Lung microvascular endothelial cell (primary cell): Measurements from ENCODE around the gene KANK3. TPM values are rescaled to one million over a fixed set of nuclear protein-coding genes. Genes with fewer than 3 reads are reported as not detected.
"Not testable (repeated sequence)": the region's sequence is repeated elsewhere in the genome, so short reads cannot be mapped to it uniquely, and the experiment has no call there.

Source experiments
- DNase-seq, 2 donors: peaks; one replicate each; pipeline versions ENCODE4 v3.0.0 to v3.0.0-alpha.2; 2010; ENCODE audit warnings: low read depth in 2 of 2
- total RNA-seq: library from RNA; depleted of rRNA; stranded (reverse); fragments of >200 nt; gene quantifications from 2 replicates; pipeline ENCODE4 v1.2.1, GENCODE V29; 2014

KANK3 gene
- 55.8 and 148 TPM in 2 replicates for total RNA-seq

DNA sequence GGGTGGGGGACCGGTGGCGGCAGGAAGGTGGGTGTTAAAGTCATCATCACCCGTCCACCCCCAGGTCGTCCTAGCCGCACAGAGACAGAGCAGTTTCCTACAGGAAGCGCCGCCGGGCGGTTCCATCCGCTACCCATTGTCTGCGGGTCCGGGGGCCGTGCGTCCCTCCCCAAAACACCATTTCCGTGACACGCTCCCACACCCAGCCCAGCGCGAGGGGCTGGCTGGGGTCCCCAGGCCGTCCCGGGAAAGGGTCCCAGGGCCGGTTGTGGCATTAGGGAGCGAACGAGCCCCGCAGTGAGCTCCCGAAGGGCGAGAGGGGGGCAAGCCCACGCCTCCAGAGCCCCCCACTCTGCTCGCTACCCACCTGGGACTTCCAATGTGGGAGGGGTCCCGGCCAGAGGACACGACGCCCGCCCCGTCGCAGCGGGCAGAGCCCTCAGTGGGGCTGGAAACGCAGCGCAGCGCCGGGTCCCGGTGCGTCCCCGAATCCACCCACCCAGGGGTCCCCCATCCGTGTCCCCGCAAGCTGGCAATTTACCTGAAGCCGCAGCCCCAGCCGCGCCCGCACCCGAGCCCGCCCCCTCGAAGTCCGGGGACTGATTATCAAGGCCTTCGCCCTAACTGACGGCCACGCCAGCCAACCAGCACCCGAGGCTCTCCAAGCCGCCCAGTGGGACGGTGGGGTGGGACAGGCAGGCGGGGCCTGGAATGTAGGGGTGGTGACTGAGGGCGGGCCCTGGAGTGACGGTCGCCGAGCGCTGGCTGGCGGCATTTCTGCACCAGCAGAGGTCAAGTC is at the start of gene KANK3:
Gene KANK3, minus strand, starts transcription at position 579 of the 799 bp plus-strand sequence. CDS start 5,434 bp downstream, outside the sequence.
- peak; percentile 99 for DNase-seq

GRCh38 chr19:8392017-8392591 is 49.0 kb upstream of the KANK3 start:
- DNase-seq: peak; percentile 53 to 54

GRCh38 chr19:8391198-8392016 is 48.3 kb upstream of the KANK3 start:
- no peak for DNase-seq

- peak; percentile 96 to 97 for DNase-seq
Observed at GRCh38 chr19:8390617-8390981, 47.5 kb upstream of the KANK3 start.

DNA sequence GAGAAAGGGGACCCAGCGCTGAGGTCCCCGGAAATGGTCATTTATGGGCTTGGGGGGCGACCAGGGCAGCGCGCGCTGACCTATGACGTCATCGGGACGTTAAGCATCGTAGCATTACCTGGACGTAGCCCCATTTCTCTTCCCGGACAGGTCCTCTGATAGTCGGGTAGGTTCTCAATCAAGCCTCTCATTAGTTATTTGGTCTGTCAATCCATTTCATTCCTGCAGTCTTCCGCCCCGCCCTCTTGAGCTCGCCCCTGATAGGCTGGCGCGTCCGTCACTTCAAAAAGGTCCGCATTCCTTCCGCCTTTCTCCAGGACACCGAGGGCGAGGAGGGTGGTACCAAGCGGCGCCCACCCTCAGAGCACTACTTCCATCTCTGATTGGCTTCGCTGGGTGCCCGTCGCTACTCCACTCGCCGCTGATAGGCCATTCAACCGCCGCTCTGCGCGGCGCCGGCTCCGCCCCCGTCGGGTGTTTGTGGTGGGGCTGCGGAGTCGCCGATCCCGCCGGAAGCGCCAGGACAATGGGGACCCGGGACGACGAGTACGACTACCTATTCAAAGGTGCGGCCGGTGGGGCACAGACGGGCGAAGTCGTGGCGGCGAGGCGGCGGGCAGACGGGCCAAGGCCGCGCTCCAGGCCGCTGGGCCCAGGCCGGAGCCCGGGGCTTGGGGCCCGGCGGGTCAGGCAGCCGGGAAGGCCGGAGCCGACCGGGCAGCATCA is 47.0 kb upstream of the KANK3 start, which contains the start of gene RAB11B:
Gene RAB11B, plus strand, starts transcription at position 470 of the 726 bp plus-strand sequence. Its CDS starts 57 bp downstream, at position 527.
- DNase-seq: peak; percentile 100

- DNase-seq: no peak
Observed at GRCh38 chr19:8388612-8388958, 45.5 kb upstream of the KANK3 start.

DNA sequence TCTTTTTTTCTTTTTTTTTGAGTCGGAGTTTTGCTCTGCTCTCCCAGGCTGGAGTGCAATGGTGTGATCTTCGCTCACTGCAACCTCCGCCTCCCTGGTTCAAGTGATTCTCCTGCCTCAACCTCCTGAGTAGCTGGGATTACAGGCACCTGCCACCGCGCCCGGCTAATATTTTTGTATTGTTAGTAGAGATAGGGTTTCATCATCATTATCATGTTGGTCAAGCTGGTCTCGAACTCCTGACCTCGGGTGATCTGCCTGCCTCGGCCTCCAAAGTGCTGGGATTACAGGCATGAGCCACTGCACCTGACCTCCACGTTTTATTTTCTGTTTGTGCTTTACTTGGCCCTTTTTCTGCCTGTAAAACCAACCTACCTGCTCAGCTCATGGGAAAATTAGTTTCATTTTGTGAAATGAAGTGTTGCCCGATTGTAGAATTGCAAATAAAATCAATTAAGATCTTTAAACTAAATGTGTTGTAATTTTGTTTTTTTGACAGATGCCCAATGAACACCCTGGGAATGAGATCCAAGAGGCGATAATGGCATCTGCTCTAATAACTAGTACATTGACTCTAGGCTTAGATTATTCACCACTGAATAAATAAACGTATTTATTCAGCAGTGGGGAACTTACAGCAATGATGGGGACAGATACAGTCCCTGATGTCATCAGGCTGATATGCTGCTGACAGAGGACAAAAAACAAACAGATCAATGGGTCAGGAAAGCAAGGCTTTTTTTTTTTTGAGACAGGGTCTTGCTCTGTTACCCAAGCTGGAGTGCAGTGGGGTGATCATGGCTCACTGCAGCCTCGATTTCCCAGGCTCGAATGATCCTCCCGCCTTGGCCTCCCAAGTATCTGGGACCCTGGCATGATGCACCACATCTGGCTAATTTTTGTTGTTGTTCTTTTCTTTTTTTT is 44.9 kb upstream of the KANK3 start:
- peak in 1 of 2 donors; percentile 69 for DNase-seq

DNA sequence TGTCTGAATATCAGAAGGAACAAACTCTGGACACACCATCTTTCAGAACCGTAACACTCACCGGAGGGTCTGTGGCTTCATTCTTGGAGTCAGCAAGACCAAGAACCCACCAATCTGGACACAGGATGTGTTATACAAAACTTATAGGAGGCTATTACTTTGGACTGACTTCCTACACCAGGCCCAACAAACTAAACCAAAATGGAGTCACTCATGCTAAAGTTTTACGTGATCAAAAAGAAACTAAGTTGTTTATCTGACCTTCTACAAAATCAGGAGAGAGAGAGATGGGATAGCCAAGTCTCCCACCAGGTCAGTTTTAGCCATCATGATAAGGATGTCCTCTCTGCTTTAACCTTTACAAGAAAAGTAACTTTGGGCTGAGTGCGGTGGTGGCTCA is 43.9 kb upstream of the KANK3 start:
- no peak for DNase-seq

- DNase-seq: not testable (repeated sequence)
Observed at GRCh38 chr19:8386419-8386818, 43.4 kb upstream of the KANK3 start.

GRCh38 chr19:8385566-8385965 is 42.5 kb upstream of the KANK3 start:
- not testable (repeated sequence) for DNase-seq

DNA sequence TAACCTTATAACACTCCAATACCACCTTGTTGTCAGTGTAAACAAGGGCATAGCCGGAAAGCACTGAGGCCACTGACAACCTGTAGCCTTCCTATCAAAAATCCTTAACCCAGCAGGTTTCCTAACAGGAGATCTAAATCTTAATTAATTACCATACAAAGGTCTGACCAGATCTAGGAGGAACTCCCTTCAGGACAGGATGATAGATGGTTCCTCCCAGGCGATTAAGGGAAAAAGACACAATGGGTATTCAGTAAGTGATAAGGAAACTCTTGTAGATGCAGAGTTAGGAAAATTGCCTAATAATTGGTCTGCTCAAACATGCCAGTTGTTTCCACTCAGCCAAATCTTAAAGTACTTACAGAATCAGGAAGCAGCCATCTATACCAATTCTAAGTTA is 42.0 kb upstream of the KANK3 start:
- not testable (repeated sequence) for DNase-seq

DNA sequence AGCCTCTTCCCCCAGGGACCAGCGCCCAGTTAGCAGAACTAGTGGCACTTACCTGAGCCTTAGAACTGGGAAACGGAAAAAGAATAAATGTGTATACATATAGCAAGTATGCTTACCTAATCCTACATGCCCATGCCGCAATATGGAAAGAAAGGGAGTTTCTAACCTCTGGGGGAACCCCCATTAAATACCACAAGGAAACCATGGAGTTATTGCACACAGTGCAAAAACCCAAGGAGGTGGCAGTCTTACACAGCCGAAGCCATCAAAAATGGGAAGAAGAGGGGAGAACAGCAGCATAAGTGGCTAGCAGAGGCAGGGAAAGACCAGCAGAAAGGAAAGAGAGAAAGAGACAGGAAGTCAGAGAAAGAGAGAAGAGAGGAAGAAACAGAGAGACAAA is 41.5 kb upstream of the KANK3 start:
- not testable (repeated sequence) for DNase-seq

DNA sequence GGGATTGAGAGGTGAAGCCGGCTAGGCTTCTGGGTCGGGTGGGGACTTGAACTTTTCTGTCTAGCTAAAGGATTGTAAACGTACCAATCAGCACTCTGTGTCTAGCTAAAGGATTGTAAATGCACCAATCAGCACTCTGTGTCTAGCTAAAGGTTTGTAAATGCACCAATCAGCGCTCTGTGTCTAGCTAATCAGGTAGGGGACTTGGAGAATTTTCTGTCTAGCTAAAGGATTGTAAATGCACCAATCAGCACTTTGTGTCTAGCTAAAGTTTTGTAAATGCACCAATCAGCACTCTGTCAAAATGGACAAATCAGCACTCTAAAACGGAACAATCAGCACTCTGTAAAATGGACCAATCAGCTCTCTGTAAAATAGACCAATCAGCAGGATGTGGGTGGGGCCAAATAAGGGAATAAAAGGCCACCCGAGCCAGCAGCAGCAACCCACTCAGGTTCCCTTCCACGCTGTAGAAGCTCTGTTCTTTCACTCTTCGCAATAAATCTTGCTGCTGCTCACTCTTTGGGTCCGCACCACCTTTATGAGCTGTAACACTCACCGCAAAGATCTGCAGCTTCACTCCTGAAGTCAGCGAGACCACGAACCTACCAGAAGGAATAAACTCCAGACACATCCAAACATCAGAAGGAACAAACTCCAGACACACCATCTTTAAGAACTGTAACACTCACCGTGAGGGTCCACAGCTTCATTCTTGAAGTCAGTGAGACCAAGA is 36.3 kb upstream of the KANK3 start:
- not testable (repeated sequence) for DNase-seq

DNA sequence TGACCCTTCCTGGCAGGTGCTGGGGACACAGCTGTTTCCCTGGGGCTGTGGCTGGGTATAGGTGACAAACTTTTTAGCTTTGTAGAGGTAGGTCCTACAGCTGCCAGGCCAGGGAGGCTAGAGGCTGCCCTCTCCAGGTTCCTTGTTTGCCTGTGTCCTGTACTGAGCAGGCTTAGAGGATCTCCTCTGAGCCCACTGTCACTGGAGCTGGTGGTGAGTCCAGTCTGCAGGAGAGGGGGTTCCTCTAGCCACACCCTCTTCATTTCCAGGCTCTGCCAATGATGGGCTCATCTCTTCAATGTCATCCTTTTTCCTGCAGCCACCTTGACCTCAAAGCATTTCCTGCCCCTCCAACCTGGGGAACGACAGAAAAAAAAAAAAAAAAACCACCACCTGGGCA is 34.5 kb upstream of the KANK3 start:
- no peak for DNase-seq

DNA sequence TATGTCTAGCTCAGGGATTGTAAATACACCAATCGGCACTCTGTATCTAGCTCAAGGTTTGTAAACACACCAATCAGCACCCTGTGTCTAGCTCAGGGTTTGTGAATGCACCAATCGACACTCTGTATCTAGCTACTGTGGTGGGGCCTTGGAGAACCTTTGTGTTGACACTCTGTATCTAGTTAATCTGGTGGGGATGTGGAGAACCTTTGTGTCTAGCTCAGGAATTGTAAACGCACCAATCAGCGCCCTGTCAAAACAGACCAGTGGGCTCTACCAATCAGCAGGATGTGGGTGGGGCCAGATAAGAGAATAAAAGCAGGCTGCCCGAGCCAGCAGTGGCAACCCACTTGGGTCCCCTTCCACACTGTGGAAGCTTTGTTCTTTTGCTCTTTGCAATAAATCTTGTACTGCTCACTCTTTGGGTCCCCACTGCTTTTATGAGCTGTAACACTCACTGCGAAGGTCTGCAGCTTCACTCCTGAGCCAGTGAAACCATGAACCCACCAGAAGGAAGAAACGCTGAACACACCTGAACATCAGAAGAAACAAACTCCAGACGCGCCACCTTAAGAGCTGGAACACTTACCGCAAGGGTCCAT is 33.4 kb upstream of the KANK3 start:
- not testable (repeated sequence) for DNase-seq

DNA sequence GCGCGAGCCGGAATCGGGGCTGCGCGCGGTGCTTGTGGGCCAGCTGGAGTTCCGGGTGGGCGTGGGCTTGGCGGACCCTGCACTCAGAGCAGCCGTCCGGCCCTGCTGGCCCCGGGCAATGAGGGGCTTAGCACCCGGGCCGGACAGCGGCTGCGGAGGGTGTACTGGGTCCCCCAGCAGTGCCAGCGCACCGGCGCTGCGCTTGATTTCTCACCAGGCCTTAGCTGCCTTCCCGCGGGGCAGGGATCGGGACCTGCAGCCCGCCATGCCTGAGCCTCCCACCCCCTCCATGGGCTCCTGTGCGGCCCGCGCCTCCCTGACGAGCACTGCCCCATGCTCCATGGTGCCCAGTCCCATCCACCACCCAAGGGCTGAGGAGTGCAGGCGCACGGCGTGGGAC is 32.7 kb upstream of the KANK3 start:
- not testable (repeated sequence) for DNase-seq

DNA sequence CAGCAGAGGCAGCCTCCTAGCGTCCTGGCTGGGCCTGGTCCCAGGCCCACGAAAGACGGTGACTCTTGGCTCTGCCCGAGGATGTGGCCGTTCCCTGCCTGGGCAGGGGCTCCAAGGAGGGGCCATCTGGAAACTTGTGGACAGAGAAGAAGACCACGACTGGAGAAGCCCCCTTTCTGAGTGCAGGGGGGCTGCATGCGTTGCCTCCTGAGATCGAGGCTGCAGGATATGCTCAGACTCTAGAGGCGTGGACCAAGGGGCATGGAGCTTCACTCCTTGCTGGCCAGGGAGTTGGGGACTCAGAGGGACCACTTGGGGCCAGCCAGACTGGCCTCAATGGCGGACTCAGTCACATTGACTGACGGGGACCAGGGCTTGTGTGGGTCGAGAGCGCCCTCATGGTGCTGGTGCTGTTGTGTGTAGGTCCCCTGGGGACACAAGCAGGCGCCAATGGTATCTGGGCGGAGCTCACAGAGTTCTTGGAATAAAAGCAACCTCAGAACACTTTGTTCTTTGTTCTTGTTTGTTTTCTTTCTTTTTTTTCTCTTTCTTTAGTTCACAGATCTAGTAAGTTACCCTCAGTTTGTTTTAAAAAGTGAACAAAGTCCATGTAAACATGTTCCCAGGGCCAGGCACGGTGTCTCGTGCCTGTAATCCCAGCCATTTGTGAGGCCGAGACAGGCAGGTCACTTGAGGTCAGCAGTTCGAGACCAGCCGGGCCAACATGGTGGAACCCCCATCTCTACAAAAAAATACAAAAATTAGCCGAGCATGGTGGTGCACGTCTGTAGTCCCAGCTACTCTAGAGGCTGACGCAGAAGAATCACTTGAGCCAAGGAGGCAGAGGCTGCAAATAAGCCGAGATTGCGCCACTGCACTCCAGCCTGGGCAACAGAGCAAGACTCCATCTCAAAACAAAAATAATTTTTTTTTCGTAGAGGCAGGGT is 31.1 kb upstream of the KANK3 start:
- no peak for DNase-seq
